Measurements from ENCODE around the gene SAA2.

DNA sequence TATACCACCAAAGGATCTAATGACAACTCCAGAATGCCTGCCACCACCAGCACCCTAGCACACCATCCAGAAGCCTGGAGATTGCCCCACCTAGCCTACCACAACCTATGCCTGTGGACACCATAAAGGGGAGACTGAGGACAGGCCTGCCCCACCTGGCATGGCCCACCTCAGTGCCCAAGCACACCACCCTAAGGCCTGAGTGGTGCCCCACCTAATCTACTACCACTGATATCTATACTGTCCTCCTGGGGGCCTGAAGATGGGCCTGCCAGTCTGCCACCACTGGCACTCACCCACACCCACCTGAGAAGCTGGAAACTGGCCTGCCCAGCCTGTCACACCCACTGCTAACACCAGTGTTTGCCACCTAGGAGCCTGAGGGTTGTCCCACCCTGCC is 43.7 kb downstream of the SAA2 start:
- TF ChIP-seq, protein P1, sequence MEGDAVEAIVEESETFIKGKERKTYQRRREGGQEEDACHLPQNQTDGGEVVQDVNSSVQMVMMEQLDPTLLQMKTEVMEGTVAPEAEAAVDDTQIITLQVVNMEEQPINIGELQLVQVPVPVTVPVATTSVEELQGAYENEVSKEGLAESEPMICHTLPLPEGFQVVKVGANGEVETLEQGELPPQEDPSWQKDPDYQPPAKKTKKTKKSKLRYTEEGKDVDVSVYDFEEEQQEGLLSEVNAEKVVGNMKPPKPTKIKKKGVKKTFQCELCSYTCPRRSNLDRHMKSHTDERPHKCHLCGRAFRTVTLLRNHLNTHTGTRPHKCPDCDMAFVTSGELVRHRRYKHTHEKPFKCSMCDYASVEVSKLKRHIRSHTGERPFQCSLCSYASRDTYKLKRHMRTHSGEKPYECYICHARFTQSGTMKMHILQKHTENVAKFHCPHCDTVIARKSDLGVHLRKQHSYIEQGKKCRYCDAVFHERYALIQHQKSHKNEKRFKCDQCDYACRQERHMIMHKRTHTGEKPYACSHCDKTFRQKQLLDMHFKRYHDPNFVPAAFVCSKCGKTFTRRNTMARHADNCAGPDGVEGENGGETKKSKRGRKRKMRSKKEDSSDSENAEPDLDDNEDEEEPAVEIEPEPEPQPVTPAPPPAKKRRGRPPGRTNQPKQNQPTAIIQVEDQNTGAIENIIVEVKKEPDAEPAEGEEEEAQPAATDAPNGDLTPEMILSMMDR (conservative IDR thresholded peaks at IDR 0.05; ENCODE audit: low read length) = no peak
- no peak for TF ChIP-seq EZH2phosphoT487 (IDR thresholded peaks at IDR 0.05; ENCODE audit: borderline replicate concordance)
